Inflammatory macrophage treated with lipopolysaccharide for 1 hour (primary cell): ENCODE data around the gene MAP2K2.

Experiments used
- DNase-seq, 2 donors: peaks; one replicate each; pipeline ENCODE4 v3.0.0-alpha.2; 2020 to 2022

MAP2K2 gene

DNA sequence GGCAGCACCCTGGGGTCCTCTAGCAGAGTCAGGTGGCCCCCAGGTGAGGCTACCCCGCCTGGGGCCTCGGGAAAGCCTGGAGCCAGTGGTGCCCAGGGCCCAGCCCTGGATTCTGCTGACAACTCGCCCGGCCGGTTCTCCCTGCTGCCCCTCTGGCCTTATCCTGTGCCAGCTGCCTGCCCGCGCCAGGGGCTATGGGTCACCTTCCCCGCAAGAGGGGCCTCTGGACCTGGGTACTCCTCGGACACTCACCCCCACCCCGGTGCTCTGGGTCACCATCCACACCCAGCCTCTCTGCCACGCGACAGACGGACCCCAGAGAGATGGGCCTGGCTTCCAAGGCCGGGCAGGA is 81.2 kb downstream of the MAP2K2 start:
- DNase-seq = no peak

DNA sequence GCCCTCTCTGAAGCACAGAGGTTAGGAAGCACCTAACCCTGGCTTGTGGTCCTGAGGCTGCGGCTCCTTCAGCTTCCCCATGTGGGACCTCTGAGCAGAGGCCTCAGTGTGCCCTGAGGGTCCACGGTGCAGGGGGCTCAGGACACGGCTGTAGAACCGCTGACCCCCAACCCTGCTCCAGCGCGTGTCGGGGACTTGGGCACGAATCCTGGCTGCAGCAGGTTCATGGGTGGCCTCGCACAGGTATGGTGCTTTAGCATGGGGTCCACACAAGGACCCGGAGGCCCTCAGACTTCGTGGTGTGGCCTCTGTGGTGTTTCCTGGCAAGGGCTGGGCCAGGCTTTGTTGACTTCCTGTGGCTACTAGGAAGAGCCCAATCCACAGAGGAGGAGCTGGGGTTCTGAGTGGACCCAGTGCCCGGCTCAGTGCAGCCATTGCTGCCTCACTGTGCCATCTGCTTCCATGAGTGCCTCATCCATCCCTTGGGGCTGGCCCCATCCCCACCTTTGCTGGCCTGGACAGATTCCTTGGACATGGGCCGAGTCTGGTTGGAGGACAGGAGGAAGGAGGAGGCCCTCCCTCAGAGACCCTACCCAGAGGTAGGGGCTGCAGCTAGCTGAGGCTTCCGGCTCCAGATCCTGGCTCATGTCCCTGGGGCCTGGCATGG is 81.7 kb downstream of the MAP2K2 start:
- no peak for DNase-seq
